Measurements from ENCODE around the gene IRAK3. TPM values are rescaled to one million over a fixed set of nuclear protein-coding genes. Genes with fewer than 3 reads are reported as not detected.

The IRAK3 gene
- total RNA-seq, 1 experiment from 2014 or later: 0.07 TPM

- DNase-seq: no peak
- Histone ChIP-seq H3F3A (ENCODE audit: insufficient read depth, low read depth) (no peaks in the 10 kb centered on the region), H3K27ac (no peak overlapping the region), H3K36me3 (ENCODE audit: low read depth) (no peaks in the 10 kb centered on the region), H3K79me2 (ENCODE audit: low read depth) (no peaks in the 10 kb centered on the region), H3K9me3 (ENCODE audit: insufficient read depth, low read depth) (no peaks in the 10 kb centered on the region), H3K4me3 (no peak overlapping the region), H2AFZ (no peak overlapping the region), H3K27me3 (ENCODE audit: insufficient read depth, low read depth) (no peaks in the 10 kb centered on the region), H4K20me1 (ENCODE audit: insufficient read depth) (no peaks in the 10 kb centered on the region), H3K4me2 (no peak overlapping the region), H3K9me2 (ENCODE audit: insufficient read depth) (no peaks in the 10 kb centered on the region), H3K4me1 (replicated peaks; ENCODE audit: insufficient read depth) (no peaks in the 10 kb centered on the region)
- no TSS peak for BruUV-seq (replicated peaks)
- intact Hi-C loops (cut with micrococcal nuclease; ENCODE audit: unreplicated experiment): no loop called here
- ChIA-PET CTCF (no interaction called here), POLR2A (ENCODE audit: unreplicated experiment) (no interaction called here)
- TF ChIP-seq, protein P1, sequence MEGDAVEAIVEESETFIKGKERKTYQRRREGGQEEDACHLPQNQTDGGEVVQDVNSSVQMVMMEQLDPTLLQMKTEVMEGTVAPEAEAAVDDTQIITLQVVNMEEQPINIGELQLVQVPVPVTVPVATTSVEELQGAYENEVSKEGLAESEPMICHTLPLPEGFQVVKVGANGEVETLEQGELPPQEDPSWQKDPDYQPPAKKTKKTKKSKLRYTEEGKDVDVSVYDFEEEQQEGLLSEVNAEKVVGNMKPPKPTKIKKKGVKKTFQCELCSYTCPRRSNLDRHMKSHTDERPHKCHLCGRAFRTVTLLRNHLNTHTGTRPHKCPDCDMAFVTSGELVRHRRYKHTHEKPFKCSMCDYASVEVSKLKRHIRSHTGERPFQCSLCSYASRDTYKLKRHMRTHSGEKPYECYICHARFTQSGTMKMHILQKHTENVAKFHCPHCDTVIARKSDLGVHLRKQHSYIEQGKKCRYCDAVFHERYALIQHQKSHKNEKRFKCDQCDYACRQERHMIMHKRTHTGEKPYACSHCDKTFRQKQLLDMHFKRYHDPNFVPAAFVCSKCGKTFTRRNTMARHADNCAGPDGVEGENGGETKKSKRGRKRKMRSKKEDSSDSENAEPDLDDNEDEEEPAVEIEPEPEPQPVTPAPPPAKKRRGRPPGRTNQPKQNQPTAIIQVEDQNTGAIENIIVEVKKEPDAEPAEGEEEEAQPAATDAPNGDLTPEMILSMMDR (conservative IDR thresholded peaks at IDR 0.05): no peak
Observed at GRCh38 chr12:66194122-66194521, 5.1 kb downstream of the IRAK3 start.

DNA sequence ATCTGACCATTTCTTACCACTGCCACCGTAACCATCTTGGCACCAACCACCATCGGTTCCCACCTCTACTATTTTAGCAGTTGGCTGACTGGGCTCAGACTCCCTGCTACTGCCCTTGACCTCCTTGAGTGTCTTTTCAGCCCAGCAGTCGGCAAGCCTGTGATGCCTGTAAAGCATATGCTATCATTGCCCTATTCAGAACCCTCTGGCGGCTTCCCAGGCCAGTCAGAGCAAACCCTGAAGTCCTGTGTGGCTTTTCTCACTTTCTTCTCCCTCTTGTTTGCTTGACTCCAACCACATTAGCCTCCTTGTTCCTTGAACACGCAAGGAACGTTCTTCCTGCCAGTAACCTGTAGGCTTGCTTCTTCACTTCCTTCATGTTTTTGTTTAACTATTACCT lies 6.2 kb downstream of the IRAK3 start:
- H3K27ac ChIP-seq: no peak overlapping the region
- intact Hi-C loops (cut with micrococcal nuclease; ENCODE audit: unreplicated experiment): no loop called here
- ChIA-PET CTCF (no interaction called here), POLR2A (ENCODE audit: unreplicated experiment) (no interaction called here)
- no peak overlapping the region for H3K4me2 ChIP-seq
- H3K9me2 ChIP-seq (ENCODE audit: insufficient read depth): no peaks in the 10 kb centered on the region
- no peaks in the 10 kb centered on the region for H4K20me1 ChIP-seq (ENCODE audit: insufficient read depth)
- no peaks in the 10 kb centered on the region for H3F3A ChIP-seq (ENCODE audit: insufficient read depth, low read depth)
- no peaks in the 10 kb centered on the region for H3K4me1 ChIP-seq (replicated peaks; ENCODE audit: insufficient read depth)
- H3K36me3 ChIP-seq (ENCODE audit: low read depth): no peaks in the 10 kb centered on the region
- no peaks in the 10 kb centered on the region for H3K27me3 ChIP-seq (ENCODE audit: insufficient read depth, low read depth)
- peaks cover 4% of the 10 kb centered on the region; the same call in 1 of the 2 replicates for H3K9me3 ChIP-seq (ENCODE audit: insufficient read depth, low read depth)
- no peak overlapping the region for H2AFZ ChIP-seq
- DNase-seq: no peak
- H3K79me2 ChIP-seq (ENCODE audit: low read depth): no peaks in the 10 kb centered on the region
- TF ChIP-seq, protein P1 (conservative IDR thresholded peaks at IDR 0.05): no peak
- TF ChIP-seq EZH2 (IDR thresholded peaks at IDR 0.05; ENCODE audit: low read depth): no peak
- no peak overlapping the region for H3K4me3 ChIP-seq
- BruUV-seq (replicated peaks): no TSS peak

GRCh38 chr12:66196806-66197205 lies 7.8 kb downstream of the IRAK3 start:
- CTCF ChIA-PET: no interaction called here

More at GRCh38 chr12:66196806-66197205, 7.8 kb downstream of the IRAK3 start:
- no peaks in the 10 kb centered on the region for H3K27me3 ChIP-seq (ENCODE audit: insufficient read depth, low read depth)
- no peaks in the 10 kb centered on the region for H4K20me1 ChIP-seq (ENCODE audit: insufficient read depth)
- H2AFZ ChIP-seq: no peak overlapping the region
- no peaks in the 10 kb centered on the region for H3K4me1 ChIP-seq (replicated peaks; ENCODE audit: insufficient read depth)
- no peak for DNase-seq
- no peak overlapping the region for H3K4me2 ChIP-seq
- no peaks in the 10 kb centered on the region for H3F3A ChIP-seq (ENCODE audit: insufficient read depth, low read depth)
- no peak overlapping the region for H3K27ac ChIP-seq
- TF ChIP-seq EZH2 (IDR thresholded peaks at IDR 0.05; ENCODE audit: low read depth): no peak
- TF ChIP-seq, protein P1 (conservative IDR thresholded peaks at IDR 0.05): no peak
- H3K9me2 ChIP-seq (ENCODE audit: insufficient read depth): no peaks in the 10 kb centered on the region
- peaks cover 6% of the 10 kb centered on the region; the same call in 1 of the 2 replicates for H3K9me3 ChIP-seq (ENCODE audit: insufficient read depth, low read depth)
- intact Hi-C loops (cut with micrococcal nuclease; ENCODE audit: unreplicated experiment): no loop called here
- no peak overlapping the region for H3K4me3 ChIP-seq
- no peaks in the 10 kb centered on the region for H3K79me2 ChIP-seq (ENCODE audit: low read depth)
- BruUV-seq (replicated peaks): no TSS peak
- POLR2A ChIA-PET (ENCODE audit: unreplicated experiment): no interaction called here
- no peaks in the 10 kb centered on the region for H3K36me3 ChIP-seq (ENCODE audit: low read depth)
